ENCODE results near the gene MTMR2.
A peak's percentile ranks its signal among the peaks of the same experiment; 100 is the strongest.

Gene MTMR2

GRCh38 chr11:95923728-95924413 is at the start of gene MTMR2:
TSS of gene MTMR2 (minus strand) at chr11:95924107. CDS start at chr11:95923954, 153 bp downstream.
- peak; percentile 21 for DNase-seq

- DNase-seq = no peak
Observed at GRCh38 chr11:95972060-95972459, 48.2 kb upstream of the MTMR2 start.

- DNase-seq = no peak
Observed at GRCh38 chr11:95968585-95968984, 44.7 kb upstream of the MTMR2 start.

- DNase-seq = no peak
Observed at GRCh38 chr11:95964281-95964680, 40.4 kb upstream of the MTMR2 start.

- no peak for DNase-seq
Observed at GRCh38 chr11:95961758-95962157, 37.9 kb upstream of the MTMR2 start.

- no peak for DNase-seq
Observed at GRCh38 chr11:95950905-95951304, 27.0 kb upstream of the MTMR2 start.

GRCh38 chr11:95948637-95949036 is 24.7 kb upstream of the MTMR2 start:
- no peak for DNase-seq

- DNase-seq = no peak
Observed at GRCh38 chr11:95944623-95945022, 20.7 kb upstream of the MTMR2 start.

GRCh38 chr11:95943546-95943945 is 19.6 kb upstream of the MTMR2 start:
- no peak for DNase-seq

- DNase-seq = no peak
Observed at GRCh38 chr11:95939091-95939490, 15.2 kb upstream of the MTMR2 start.

GRCh38 chr11:95937358-95937757 is 13.5 kb upstream of the MTMR2 start:
- DNase-seq = no peak

GRCh38 chr11:95933594-95933993 is 9.7 kb upstream of the MTMR2 start:
- no peak for DNase-seq

GRCh38 chr11:95931916-95932315 is 8.0 kb upstream of the MTMR2 start:
- no peak for DNase-seq

- no peak for DNase-seq
Observed at GRCh38 chr11:95930948-95931347, 7.0 kb upstream of the MTMR2 start.

GRCh38 chr11:95926726-95927125 is 2.8 kb upstream of the MTMR2 start:
- DNase-seq = no peak

- DNase-seq = no peak
Observed at GRCh38 chr11:95925011-95925410, 1.1 kb upstream of the MTMR2 start.

GRCh38 chr11:95924414-95924760 is 480 bp upstream of the MTMR2 start:
- no peak for DNase-seq

- no peak for DNase-seq
Observed at GRCh38 chr11:95923439-95923727, 524 bp downstream of the MTMR2 start.

- DNase-seq = no peak
Observed at GRCh38 chr11:95922536-95923438, 1.1 kb downstream of the MTMR2 start.

- no peak for DNase-seq
Observed at GRCh38 chr11:95922099-95922498, 1.8 kb downstream of the MTMR2 start.

GRCh38 chr11:95920460-95921105 is 3.3 kb downstream of the MTMR2 start:
- DNase-seq = no peak

GRCh38 chr11:95919514-95919913 is 4.4 kb downstream of the MTMR2 start:
- DNase-seq = no peak

- DNase-seq = no peak
Observed at GRCh38 chr11:95918720-95919119, 5.2 kb downstream of the MTMR2 start.

- DNase-seq = no peak
Observed at GRCh38 chr11:95918056-95918455, 5.9 kb downstream of the MTMR2 start.
